Upper lobe of right lung (tissue), 1 donor: ENCODE measurements around the gene NTNG2. TPM values are rescaled to one million over a fixed set of nuclear protein-coding genes. Genes with fewer than 3 reads are reported as not detected.

Experiments
- ATAC-seq: fragments of 200-7000 bp; cut with Tn5 transposase; one replicate; pipeline ENCODE4 v1.9.1; 2020; ENCODE audit warnings: mild to moderate bottlenecking, moderate library complexity
- DNase-seq: peaks from one replicate; pipeline ENCODE4 v3.0.0-alpha.2; 2020
- H3K27ac ChIP-seq: fragments of 200-600 bp; one replicate; pipeline ENCODE4 v1.8.0; 2022
- H3K27me3 ChIP-seq: fragments of 200-600 bp; one replicate; pipeline ENCODE4 v1.8.0; 2022; ENCODE audit warnings: mild to moderate bottlenecking
- H3K36me3 ChIP-seq: fragments of 200-600 bp; one replicate; pipeline ENCODE4 v1.8.0; 2022
- H3K4me1 ChIP-seq: fragments of 200-600 bp; one replicate; pipeline ENCODE4 v1.8.0; 2022
- H3K4me3 ChIP-seq: fragments of 200-600 bp; one replicate; pipeline ENCODE4 v1.8.0; 2022; ENCODE audit warnings: mild to moderate bottlenecking
- H3K9me3 ChIP-seq: fragments of 200-600 bp; one replicate; pipeline ENCODE4 v1.8.0; 2022
- CTCF ChIP-seq: fragments of 200-600 bp; IDR thresholded peaks from one replicate; pipeline ENCODE4 v1.8.0; 2022; ENCODE audit warnings: antibody characterized with exemption
- intact Hi-C: fragments of 100-400 bp; cut with DNase I; formaldehyde crosslinking; loops from one replicate; pipeline ENCODE4 v1.11.0; 2022
- long read RNA-seq: library from polyadenylated mRNA; unstranded; transcript quantifications from one replicate; pipeline ENCODE4 v2.0.0, GENCODE V29; 2021
- total RNA-seq: library from RNA; stranded (reverse); fragmentation: NEBNext Ultra II Directional; extraction: Animal tissue kit (Norgen Biotek cat#: 25700); gene quantifications from one replicate; pipeline ENCODE4 v1.2.1, GENCODE V29; 2021
- donor health status: DM: no; HTN: yes; CAD: no; lungs with severe emphysema.

NTNG2 gene
- total RNA-seq, result 7.6 TPM
- long read RNA-seq, full-length matches to known transcripts, result 7 of 17 reads
- long read RNA-seq, partial matches to known transcripts, result 1 of 17 reads
- long read RNA-seq, other reads (novel, unspliced or antisense), result 9 of 17 reads

- peaks cover 24% of the 10 kb centered on the region for H3K4me1 ChIP-seq
- no peak for TF ChIP-seq CTCF
- no peaks in the 10 kb centered on the region for H3K9me3 ChIP-seq
- H3K4me3 ChIP-seq, result peak within 1 kb of the TSS; percentile 65
- ATAC-seq (no peak), DNase-seq (no peak)
- peaks cover 69% of the 10 kb centered on the region for H3K27me3 ChIP-seq
- H3K36me3 ChIP-seq, result no peaks in the 10 kb centered on the region
- H3K27ac ChIP-seq, result no peak within 1 kb of the TSS
- intact Hi-C loops, result no loop called here
These were observed at the start of gene NTNG2 for GRCh38 chr9:132161743-132162184. NTNG2 (plus strand) TSS chr9:132162058; CDS start chr9:132166832, 4,774 bp downstream.

- TF ChIP-seq CTCF, result no peak
- DNase-seq (peak; percentile 83), ATAC-seq (peak; percentile 91)
- H3K36me3 ChIP-seq, result no peaks in the 10 kb centered on the region
- H3K4me1 ChIP-seq, result no peaks in the 10 kb centered on the region
- no peak overlapping the region for H3K4me3 ChIP-seq
- no peak overlapping the region for H3K27ac ChIP-seq
- intact Hi-C loops, result no loop called here
- H3K9me3 ChIP-seq, result no peaks in the 10 kb centered on the region
- peaks cover 14% of the 10 kb centered on the region for H3K27me3 ChIP-seq
These were observed 47.7 kb upstream of the NTNG2 start for GRCh38 chr9:132114102-132114707.

- intact Hi-C loops, result no loop called here
These were observed 45.3 kb upstream of the NTNG2 start for GRCh38 chr9:132116583-132116982.

GRCh38 chr9:132117694-132118093, 44.2 kb upstream of the NTNG2 start:
- H3K27ac ChIP-seq, result no peak overlapping the region
- no peaks in the 10 kb centered on the region for H3K4me1 ChIP-seq
- peaks cover 14% of the 10 kb centered on the region for H3K27me3 ChIP-seq
- DNase-seq, result no peak
- no peak for ATAC-seq
- H3K36me3 ChIP-seq, result no peaks in the 10 kb centered on the region
- no peaks in the 10 kb centered on the region for H3K9me3 ChIP-seq
- TF ChIP-seq CTCF, result no peak
- intact Hi-C loops, result no loop called here
- H3K4me3 ChIP-seq, result no peak overlapping the region

More at GRCh38 chr9:132116583-132116982, 45.3 kb upstream of the NTNG2 start:
- ATAC-seq, result no peak
- Histone ChIP-seq H3K4me3 (no peak overlapping the region), H3K27me3 (peaks cover 14% of the 10 kb centered on the region), H3K9me3 (no peaks in the 10 kb centered on the region), H3K4me1 (no peaks in the 10 kb centered on the region), H3K36me3 (no peaks in the 10 kb centered on the region), H3K27ac (no peak overlapping the region)
- DNase-seq, result no peak
- TF ChIP-seq CTCF, result no peak

- no peak for DNase-seq
- Histone ChIP-seq H3K4me3 (no peak overlapping the region), H3K36me3 (no peaks in the 10 kb centered on the region), H3K27ac (no peak overlapping the region), H3K4me1 (no peaks in the 10 kb centered on the region), H3K27me3 (peaks cover 4% of the 10 kb centered on the region), H3K9me3 (no peaks in the 10 kb centered on the region)
- no peak for TF ChIP-seq CTCF
- ATAC-seq, result no peak
- intact Hi-C loops, result no loop called here
These were observed 40.8 kb upstream of the NTNG2 start for GRCh38 chr9:132121021-132121420.
